ENCODE measurements around the gene FRYL. TPM values are rescaled to one million over a fixed set of nuclear protein-coding genes. Genes with fewer than 3 reads are reported as not detected.
"Not testable (repeated sequence)": the region's sequence is repeated elsewhere in the genome, so short reads cannot be mapped to it uniquely, and the experiment has no call there.

FRYL gene
- total RNA-seq, 1 donor: 42.0 TPM

DNA sequence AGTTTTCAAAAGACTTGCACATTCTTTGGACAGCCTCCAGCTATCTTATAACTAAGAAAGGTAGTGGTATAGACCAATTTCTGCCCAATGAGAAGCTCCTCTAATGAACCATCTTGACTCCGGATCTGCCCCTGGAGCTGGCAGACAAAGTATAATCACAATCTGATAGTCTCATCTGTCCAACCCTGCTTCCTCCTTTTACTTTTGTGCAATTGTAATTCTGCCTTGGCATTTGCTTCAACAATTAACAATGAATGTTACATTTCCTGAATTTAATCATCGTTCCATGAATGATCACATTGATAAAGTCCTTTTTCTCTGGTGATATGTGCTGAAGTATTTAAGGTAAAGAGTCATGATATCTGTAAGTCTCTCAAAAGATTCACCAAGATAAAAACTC is 27.8 kb downstream of the FRYL start:
- DNase-seq (ENCODE audit: insufficient read length, low spot score, missing footprints): no peak
- Histone ChIP-seq H4K20me1 (ENCODE audit: insufficient read depth, low read length) (peaks cover 28% of the 10 kb centered on the region), H3K79me2 (ENCODE audit: insufficient read depth, low read length) (peaks cover 93% of the 10 kb centered on the region), H3K36me3 (ENCODE audit: insufficient read depth, low read length) (no peaks in the 10 kb centered on the region), H3K4me1 (ENCODE audit: insufficient read depth, low read length) (no peaks in the 10 kb centered on the region), H2AFZ (ENCODE audit: low read length) (no peak overlapping the region), H3K27ac (ENCODE audit: low read depth, low read length) (no peak overlapping the region), H3K9me3 (ENCODE audit: low read depth, low read length) (no peaks in the 10 kb centered on the region), H3K27me3 (ENCODE audit: insufficient read depth, low read length) (no peaks in the 10 kb centered on the region), H3K4me2 (ENCODE audit: insufficient read depth, low read length) (no peak overlapping the region), H3K4me3 (ENCODE audit: insufficient read depth, low read length) (no peak overlapping the region)
- TF ChIP-seq CTCF (IDR thresholded peaks at IDR 0.05; ENCODE audit: extremely low read depth, low read depth, low read length): no peak

- DNase-seq (ENCODE audit: insufficient read length, low spot score, missing footprints): peak; percentile 5
- TF ChIP-seq CTCF (IDR thresholded peaks at IDR 0.05; ENCODE audit: extremely low read depth, low read depth, low read length): no peak
- peaks cover 20% of the 10 kb centered on the region for H4K20me1 ChIP-seq (ENCODE audit: insufficient read depth, low read length)
These were observed 31.0 kb downstream of the FRYL start for GRCh38 chr4:48748949-48749596.

GRCh38 chr4:48746608-48747362 is 33.3 kb downstream of the FRYL start:
- Histone ChIP-seq H3K9me3 (ENCODE audit: low read depth, low read length) (no peaks in the 10 kb centered on the region), H3K79me2 (ENCODE audit: insufficient read depth, low read length) (peaks cover 81% of the 10 kb centered on the region), H3K27me3 (ENCODE audit: insufficient read depth, low read length) (no peaks in the 10 kb centered on the region), H4K20me1 (ENCODE audit: insufficient read depth, low read length) (peaks cover 18% of the 10 kb centered on the region), H3K27ac (ENCODE audit: low read depth, low read length) (no peak overlapping the region), H3K4me1 (ENCODE audit: insufficient read depth, low read length) (no peaks in the 10 kb centered on the region), H3K36me3 (ENCODE audit: insufficient read depth, low read length) (no peaks in the 10 kb centered on the region), H3K4me2 (ENCODE audit: insufficient read depth, low read length) (no peak overlapping the region), H2AFZ (ENCODE audit: low read length) (no peak overlapping the region), H3K4me3 (ENCODE audit: insufficient read depth, low read length) (no peak overlapping the region)
- no peak for DNase-seq (ENCODE audit: insufficient read length, low spot score, missing footprints)
- TF ChIP-seq CTCF (IDR thresholded peaks at IDR 0.05; ENCODE audit: extremely low read depth, low read depth, low read length): no peak

More at GRCh38 chr4:48748949-48749596, 31.0 kb downstream of the FRYL start:
- H3K27ac ChIP-seq (ENCODE audit: low read depth, low read length): no peak overlapping the region
- no peaks in the 10 kb centered on the region for H3K9me3 ChIP-seq (ENCODE audit: low read depth, low read length)
- no peak overlapping the region for H3K4me2 ChIP-seq (ENCODE audit: insufficient read depth, low read length)
- no peak overlapping the region for H3K4me3 ChIP-seq (ENCODE audit: insufficient read depth, low read length)
- no peak overlapping the region for H2AFZ ChIP-seq (ENCODE audit: low read length)
- H3K27me3 ChIP-seq (ENCODE audit: insufficient read depth, low read length): no peaks in the 10 kb centered on the region
- peaks cover 86% of the 10 kb centered on the region for H3K79me2 ChIP-seq (ENCODE audit: insufficient read depth, low read length)
- no peaks in the 10 kb centered on the region for H3K36me3 ChIP-seq (ENCODE audit: insufficient read depth, low read length)
- H3K4me1 ChIP-seq (ENCODE audit: insufficient read depth, low read length): no peaks in the 10 kb centered on the region

GRCh38 chr4:48745223-48745622 is 34.9 kb downstream of the FRYL start:
- not testable (repeated sequence) for H3K27ac ChIP-seq (ENCODE audit: low read depth, low read length); H3K4me1 ChIP-seq (ENCODE audit: insufficient read depth, low read length); H3K27me3 ChIP-seq (ENCODE audit: insufficient read depth, low read length); H3K4me3 ChIP-seq (ENCODE audit: insufficient read depth, low read length); H3K9me3 ChIP-seq (ENCODE audit: low read depth, low read length); H3K4me2 ChIP-seq (ENCODE audit: insufficient read depth, low read length); DNase-seq (ENCODE audit: insufficient read length, low spot score, missing footprints); H2AFZ ChIP-seq (ENCODE audit: low read length); H3K36me3 ChIP-seq (ENCODE audit: insufficient read depth, low read length)
- H4K20me1 ChIP-seq (ENCODE audit: insufficient read depth, low read length): peaks cover 17% of the 10 kb centered on the region
- peaks cover 82% of the 10 kb centered on the region for H3K79me2 ChIP-seq (ENCODE audit: insufficient read depth, low read length)
